CD4-positive, alpha-beta T cell treated with Interleukin-1 beta for 1 hour (primary cell): ENCODE measurements around the gene TNS2.

ENCODE experiments used
- DNase-seq, 2 donors: peaks; one replicate each; pipeline ENCODE4 v3.0.0-alpha.2; 2020 to 2022

TNS2 gene

DNA sequence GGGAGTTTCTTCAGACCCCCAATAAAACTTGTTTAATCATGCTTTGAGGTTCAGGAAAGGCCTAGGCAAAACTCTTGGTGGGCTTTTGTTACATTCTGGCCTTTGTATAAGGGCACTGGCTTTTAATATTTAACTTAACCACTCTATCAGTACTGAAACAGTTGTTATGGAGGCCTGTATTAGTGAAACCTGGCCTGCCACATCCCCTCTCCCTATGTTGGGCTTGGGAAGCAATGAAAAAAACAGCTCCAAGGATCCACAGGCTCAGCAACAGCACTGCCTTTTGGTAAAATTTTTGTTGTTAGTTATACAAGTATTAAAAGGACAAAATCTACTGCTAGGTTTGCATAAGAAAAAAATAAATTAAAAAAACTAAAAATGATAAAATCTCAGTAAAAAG, 64.1 kb downstream of the TNS2 start:
- no peak for DNase-seq
